Stimulated activated CD4-positive, alpha-beta T cell treated with anti-CD3 and anti-CD28 coated beads, Interleukin-12 subunit alpha, Interleukin-12 subunit beta, amount 100 ng/mL, for 4 hours (primary cell): ENCODE measurements around the gene ZNF536.

Experiments used
- DNase-seq: peaks from one replicate; pipeline ENCODE4 v3.0.0-alpha.2; 2020

ZNF536 gene

DNA sequence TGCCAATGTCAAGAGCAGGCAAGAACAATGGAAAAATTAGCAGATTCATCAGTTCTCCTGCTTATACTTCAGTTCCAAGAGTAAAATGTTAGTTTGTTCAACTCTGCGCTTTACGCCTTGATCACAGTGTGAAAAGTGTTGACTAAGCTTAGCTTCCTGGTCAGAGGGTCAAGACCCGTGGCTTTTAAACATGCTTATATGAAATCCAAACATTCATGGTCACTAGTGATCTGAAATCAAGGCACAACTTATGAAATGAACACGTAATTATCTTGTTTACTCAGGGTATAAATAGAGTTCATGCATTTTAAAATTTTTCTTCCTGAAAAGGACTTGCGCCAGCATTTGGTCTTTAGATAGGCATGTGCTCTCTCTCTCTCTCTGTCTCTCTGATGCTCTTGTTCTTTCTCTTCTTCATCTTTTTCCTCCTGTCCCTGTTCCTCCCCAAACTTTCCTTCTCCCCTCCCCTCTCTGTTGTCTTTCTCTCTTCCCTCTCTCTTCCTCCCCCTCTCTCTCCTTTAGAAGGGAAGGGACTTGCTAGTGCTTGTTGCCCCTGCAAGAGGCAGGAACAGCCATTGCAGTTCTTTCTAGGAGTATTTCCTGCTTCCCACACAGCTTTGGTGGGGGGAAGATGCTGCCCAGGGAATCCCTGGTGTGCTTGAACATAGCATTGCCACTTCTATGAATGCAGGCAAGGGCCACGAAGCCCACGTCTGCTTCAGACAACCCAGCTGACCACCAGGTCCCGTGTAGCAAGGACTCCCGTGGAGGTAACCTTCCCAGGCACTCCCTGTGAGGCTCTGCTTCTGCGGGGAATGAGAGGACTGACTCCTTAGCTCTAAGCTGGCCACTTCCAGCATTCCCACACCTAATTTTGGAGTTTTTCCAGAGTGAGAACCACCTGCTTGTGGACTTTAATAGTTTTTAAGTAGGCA lies 7.1 kb upstream of the ZNF536 start:
- DNase-seq, result no peak

DNA sequence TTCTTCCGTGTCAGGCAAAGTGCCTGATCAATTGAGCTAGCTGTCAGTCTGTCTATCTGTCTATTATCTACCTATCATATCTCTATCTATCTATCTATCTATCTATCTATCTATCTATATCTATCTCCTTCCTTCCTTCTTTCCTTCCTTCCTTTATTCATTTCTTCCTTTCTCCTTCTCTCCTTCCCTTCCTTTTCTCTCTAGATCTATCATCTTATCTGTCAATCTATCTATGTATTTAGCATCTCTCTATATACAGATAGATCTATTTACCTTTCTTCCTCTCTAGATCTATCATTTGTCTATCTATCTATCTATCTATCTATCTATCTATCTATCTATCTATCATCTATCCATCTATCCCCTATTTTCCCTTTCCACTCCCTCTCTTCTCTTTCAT lies 5.9 kb upstream of the ZNF536 start:
- no peak for DNase-seq

DNA sequence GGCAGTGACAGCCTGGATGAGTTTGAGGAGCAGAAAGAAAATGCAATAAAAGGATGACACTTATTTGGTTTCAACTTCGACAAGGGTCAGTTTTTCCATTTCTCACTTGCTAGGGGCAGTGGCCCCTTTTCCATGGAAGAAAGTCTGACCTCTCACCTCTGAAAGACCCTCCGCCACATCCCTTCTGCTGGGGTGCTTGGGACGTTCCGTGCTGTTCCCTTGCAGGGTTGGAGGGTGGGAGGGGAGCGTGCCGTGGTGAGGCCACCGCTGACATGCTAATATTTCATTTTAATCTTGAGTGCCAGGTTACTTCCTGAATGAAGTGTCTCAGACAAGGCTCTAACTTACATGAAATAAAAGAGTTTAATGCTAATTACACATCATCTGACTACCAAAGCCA lies 5.2 kb upstream of the ZNF536 start:
- DNase-seq, result no peak

DNA sequence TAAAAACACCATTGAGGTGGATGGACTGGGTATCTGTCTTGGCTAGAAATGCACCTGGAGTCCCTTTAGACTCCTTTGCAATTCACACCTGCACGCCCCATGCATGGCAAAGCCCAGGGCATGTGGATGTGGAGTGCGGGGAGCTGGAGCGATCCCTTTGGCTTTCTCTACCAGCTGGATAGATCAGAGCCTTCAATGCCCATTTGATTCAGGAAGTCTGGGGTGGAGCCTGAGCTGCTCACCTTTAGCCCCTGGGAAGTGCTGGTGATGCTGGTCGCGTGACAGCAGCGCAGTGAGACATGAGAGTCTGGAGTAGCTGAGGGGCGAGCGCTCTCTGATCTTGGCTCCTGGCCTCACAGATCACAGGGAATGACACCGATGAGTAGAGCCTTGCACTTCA lies 4.8 kb upstream of the ZNF536 start:
- DNase-seq, result no peak

DNA sequence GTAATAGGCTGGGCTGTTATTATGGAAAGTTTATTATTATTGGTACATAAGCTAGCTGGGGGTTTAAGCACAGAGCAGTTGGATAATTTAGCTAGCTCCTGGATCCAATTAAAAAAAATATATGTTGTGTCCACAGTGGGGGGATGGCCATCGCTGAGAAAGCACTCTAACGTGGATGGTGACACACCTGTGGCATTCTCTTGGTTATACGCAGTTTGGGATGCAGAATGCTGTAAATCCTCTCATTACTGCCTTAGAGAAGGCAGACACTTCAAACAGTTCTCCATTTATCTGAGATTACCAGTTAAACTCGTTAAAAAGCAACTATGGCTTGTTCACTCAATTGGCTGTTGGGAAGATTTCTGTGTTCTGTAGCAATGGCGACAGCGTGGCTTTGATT lies 2.4 kb upstream of the ZNF536 start:
- no peak for DNase-seq

DNA sequence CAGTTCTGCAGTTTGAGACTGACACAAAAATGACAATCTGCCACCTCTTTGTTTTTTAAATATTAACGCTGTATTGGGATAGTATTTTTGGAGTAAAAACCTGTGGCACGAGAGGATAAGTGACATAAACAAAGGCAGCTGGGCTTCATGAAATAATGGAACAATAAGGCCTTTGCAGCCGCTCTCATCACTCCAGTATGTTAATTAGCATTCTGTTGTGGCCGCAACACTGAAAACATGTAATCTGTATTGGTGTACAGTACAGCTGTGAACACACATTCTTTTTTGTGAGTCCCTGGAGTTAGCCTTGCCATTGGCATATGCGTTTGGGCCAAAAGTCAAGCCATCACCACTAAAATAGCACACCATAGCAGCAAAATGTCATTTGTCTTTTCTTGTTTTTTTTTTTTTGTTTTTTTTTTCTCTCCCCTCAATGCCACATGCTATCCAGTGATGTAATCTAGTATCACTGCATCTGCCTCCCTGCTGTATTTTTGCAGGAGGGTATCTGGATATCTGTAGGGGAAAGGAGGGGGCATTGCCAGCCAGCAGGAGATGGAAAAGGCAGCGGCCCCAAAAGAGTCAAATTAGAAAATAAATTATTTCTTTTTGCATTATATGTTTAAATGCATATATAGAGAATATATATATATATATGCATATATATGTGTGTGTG lies 885 bp upstream of the ZNF536 start:
- no peak for DNase-seq

DNA sequence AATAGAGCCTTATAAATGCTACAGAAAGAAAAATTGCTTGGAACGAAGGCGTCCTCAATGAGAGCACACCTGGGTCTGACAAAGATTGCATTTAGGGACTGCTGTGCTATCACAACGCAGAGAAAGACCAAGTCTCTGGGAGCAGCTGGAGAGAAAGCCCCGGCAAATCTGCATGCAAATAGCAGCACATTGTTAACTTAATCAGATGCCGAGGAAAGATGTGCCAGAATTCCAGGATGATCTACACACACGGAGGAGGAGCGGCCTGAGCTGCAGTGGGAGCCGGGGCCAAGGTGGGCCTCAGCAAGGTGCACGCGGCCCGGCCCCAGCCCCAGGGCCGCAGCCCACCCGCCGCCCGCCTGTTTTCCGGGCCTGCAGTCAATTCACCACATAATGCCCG lies 1.4 kb downstream of the ZNF536 start:
- no peak for DNase-seq

DNA sequence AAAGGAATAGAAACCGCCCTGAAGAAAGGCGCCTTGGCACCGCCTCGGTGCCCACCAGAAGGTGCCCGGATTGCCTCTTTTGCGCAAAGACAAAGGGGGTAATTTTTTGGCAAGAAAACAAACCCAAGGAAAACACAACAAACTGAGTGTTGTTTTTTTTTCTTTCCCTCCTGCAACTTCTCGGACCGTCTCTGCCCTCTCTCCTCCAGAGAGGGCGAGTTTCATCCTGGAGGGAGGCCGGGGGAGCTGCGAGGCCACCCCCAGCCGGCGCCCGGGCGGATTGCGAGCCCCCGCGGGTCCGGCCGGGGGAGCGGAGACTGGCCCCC lies 2.3 kb downstream of the ZNF536 start:
- no peak for DNase-seq

DNA sequence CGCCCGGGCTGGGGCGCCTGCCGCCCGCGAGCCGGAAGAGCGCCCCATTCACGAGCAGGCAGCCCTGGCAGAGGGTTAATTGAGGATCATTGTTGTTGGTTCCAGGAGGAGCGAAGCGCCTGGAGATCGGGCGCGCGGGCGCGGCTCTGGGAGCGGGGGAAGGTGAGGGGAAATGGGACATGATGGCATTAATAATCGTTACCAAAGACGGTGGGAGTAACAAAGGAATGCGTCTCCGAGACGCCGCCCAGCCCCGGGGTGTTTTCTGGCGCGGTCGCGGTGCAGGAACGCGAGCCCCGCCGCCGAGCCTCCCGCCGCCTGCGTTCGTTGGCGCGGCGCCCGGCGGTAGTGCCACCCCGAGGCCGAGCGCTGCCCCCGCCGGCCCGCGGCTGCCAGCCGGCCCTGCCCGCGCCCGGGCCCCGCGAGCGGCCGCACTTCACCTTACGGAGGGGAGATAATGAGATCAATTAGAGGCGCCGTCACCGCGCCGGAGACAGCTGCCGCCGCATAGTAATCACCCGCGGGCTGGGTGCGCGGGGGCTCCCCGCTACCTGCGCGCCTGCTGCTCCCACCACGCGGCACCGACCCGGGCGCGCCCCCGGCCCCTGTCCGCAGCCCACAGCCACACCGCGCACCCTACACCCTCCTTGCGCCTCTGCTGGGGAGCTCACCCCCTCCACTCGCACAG lies 2.8 kb downstream of the ZNF536 start:
- no peak for DNase-seq

DNA sequence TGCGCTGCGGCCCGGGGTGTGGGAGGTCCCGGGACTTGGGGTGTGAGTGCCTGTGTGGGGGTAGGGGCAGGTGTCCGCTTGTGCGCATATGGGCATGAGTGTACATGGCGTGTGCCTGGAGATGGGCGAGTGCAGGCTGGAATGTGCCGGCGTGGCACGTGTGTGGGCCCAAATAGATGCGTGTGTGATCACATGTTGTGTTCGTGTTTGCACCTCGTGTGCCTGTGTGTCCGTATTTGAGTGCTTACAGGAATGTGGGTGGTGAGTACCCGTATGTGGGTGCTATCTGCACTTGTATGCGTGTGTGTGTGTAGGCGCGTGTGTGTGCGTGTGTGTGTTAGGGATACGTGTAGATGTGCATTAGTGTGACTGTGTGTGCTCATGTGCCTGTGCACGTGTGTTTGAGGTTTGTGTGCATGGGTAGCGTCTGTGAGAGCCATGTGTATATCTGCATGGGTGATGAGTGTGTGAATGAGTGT lies 3.4 kb downstream of the ZNF536 start:
- no peak for DNase-seq

DNA sequence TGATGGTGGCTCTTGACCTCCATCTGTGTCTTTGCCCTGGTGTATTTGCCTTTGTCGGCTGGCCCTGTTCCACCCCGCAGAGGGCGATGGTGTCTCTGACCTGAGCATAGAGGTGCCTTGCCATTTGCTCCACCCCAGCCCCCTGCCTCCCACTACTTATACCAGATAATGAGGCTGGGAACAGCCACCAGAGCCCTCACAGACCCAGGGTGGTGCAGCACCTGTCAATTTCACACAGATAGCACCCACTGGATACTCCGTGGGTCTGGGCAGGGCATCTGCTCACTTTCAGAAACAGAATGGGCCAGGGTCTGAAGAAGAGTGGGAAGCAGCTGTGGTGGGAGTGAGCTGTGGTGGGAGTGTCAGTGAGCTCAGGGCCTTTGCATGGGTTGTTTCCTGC lies 4.1 kb downstream of the ZNF536 start:
- DNase-seq, result no peak

DNA sequence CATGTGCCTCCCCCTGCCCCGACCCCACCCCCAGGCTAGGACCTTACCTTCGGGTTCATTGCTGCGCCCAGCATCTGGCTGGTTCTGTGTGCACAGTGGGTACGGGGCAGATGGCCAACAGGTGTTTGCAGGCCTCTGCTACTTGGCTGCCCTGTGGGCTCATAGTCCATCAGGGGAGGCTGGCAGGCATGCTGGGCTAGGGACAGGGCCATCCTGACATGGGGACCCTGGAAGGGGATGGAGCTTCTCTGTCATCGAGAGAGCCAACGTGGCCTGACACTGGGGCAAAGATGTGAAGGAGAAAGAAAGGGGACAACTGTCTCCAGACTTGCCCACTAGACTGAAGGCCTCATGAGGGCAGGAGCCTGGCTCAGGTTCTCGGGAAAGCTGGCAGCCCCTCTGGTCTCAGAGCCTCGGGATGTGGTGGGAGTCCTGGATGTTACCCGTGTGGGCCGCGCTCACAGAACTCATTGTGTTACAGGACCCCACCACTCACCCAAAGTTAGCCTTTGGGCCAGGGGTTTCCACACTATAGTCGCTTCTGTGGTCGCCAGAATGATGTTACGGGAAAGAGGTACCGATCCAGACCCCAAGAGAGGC lies 4.7 kb downstream of the ZNF536 start:
- no peak for DNase-seq

DNA sequence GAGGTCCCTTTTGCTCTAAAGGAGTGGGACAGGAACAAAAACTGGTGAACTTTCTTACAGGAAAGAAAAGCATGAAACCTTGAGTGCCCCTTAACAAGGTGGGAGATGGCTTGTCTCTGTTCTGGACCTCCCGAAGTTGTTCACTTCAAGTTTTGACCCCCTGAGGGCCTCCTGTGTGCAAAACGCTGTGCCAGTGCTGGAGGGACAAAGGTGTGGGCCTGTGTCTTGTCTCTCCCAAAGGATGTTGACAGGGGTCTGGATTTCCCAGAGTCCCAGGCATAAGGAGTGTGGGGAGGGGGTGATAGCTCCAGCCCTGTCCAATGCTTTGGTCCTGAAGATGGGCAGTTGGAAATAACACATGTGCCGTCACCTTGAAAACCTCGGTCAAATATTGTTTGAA lies 6.5 kb downstream of the ZNF536 start:
- DNase-seq, result no peak

DNA sequence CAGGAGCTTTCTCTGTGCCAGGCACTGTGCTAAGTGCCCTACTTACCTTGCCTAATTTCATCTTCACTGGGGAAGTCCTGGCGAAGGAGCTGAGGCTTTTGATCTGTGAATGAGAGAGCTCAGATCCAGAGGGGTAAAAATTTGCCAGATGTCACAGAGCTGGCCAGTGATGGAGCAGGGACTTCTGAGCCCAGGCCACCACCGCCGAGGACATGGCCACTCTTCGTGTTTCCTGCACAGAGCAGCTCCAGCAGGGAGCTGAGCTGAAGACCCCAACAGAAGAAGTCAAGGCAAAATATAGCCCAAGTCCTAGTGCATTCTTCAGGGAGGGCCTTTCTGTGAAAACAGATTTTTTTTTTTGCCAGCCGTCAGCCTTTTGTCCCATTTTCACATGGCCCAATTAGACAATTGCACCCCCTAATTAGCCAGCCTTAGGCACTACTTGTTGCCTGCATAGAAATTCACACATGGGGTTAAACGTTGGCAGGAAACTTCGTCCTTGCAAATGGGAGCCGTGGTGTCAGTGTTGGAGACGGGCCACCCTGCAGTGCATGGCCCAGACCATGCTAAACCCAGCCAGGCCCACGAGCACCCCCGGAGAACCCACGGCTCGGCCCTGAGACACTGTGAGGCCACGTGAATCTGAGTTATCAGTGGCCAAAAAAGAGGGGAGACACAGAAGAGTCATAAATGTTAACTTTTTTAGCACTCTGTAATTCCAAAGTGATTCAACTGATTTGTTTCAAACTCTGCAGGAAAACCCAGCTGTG lies 7.8 kb downstream of the ZNF536 start:
- no peak for DNase-seq

DNA sequence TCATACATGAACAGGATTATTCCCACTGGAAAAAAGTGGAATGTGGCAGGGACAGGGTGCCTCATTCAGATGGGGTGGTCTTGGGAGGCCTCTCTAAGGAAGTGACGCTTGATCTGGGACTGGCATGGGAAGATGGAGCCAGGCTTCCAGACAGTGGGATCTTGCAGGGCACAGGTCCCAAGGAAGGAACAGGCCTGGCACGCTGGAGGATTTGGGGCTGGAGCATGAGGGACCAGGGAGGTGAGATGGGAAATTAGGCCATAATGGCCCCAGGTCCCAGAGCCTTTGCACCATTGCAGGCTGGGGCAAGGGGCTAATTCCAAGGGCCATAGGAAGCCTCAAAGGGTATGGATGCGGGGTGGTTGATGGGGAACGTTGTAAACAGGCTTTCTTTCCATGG lies 9.2 kb downstream of the ZNF536 start:
- no peak for DNase-seq

DNA sequence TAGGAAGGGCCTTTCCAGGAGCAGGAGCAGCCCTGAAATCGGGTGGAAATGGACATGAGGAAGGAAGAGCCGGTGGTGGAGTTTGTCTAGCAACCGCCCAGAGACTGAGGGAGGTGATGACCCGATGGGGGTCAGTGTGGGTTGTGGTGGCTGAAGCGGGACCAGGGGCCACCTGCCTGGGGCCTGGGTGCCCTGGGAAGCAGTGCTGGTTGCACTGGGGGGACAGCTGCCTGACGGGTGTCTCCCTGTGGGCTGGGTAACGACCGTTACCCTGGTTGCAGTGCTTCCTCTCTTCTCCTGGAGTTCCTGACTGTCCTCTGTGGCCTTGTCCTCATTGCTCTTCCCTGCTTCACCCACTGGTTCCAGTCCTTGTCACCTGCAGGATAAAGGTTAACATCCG lies 13.0 kb downstream of the ZNF536 start:
- no peak for DNase-seq

DNA sequence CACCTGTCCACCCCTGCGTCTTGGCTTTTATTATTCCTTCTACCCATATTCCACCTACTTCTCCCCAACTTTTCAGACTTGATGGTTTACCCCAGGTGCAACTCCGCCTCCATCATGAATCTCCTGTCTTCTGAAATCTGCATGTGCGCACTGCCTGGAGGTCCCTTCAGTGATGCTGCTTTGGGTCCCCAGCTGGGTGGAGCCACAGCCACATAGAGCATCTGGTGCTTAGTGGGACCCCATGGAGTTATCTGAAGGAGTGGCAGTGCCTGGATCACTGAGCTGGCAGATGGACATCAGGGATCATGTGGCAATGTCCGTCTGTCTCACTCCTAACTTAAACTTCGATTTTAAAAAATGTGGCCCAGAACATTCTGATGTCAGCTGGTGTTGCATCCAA lies 13.5 kb downstream of the ZNF536 start:
- no peak for DNase-seq

DNA sequence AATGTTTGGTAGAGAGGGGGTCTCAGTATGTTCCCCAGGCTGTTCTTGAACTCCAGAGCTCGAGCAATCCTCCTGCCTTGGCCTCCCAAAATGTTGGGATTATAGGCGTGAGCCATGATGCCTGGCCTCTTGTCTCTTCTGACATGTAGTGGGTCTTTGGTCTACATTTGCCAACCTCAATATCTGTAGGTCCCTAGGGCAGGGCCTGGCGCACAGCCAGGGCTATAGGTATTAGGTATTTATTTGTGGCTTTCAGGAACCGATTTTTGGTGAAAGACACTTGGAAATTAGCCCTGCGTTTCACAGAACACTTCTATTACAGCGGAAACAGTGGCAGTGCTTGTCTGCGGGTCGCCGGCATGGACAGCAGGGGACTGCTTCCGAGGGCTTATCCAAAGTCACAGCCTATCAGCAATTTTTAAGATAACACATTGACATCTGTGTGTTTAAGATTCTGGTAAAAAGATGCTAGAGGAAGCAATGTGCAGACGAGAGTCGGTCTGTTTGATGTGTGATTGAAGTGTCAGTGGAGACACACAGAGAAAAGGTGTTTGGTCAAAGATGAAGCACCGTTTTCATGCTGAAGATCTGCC lies 14.5 kb downstream of the ZNF536 start:
- DNase-seq, result no peak

DNA sequence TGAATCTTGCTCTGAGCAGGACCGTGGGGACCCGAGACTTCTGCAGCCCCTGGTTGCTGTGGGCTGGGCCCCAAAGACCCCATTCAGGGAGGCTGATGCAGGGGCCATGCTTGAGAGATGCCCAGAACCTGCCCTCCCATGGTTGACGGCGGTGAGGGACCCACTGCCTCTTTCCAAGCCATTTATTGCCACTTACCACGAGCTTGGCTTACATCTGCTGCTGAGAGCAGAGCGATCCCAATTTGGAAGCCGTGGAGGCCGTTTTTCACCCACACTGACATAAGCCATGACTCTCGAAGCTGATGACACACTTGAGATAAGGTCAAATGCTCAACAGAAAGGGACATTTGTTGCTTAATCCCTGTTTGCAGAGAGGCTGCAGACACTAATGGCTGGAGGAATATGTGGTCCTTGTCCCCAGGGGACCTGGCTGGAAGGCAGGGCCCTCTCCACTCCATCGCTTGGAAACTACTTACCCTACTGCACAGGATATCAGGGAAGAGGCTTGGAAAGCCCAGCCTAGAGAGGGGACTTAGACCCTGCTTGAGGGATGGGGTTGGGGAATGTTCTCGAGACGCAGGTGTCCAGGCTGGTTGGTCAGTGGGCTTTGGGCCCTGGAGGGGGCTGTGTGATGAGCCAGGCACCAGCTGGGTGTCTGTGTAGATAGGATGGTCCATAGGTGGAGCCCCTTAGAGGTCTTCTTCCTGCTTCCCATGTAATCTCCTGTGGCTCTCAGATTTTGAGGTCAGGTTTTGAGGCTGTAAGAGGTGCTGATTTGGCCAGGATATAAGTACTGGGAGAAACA lies 15.3 kb downstream of the ZNF536 start:
- DNase-seq, result no peak

DNA sequence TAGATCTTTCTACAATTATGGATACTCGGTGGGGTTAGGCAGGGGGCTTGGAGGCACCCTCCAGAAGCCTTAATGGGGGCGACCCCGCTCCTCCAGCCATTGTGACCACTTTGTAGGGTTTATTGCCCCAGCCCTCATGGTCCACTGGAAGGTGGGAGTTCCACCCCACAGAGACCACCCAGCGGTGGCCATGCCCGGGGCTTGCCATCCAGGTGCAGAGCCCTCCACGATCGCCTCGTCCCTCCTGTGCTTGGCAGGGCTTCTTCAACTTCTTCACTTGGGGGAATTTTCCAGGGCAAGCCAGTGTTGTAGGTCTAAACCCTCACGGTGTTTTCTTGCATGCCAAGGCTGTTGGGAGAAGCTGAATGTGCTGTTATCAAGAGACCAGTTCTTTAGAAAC lies 16.1 kb downstream of the ZNF536 start:
- DNase-seq, result no peak

DNA sequence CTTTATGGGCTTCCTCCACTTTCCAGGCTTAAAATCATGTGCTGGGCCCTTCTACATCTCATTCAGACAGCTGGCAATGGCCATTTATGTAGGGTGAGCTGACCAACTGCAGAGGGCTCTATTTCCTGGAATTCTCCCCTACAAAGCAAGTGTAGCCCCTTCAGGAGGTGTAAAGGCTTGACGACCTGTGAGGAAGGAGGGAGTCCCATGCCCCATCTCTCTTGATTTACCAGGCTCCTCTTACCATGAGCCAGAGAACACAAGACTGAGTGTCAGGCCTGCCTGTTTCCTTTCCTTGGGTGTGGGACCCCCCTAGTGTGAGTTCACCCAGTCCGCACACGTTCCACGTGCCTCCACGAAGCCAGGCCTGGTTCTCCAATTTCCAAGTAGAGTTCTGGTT lies 16.6 kb downstream of the ZNF536 start:
- DNase-seq, result no peak
